GM18909 (cell line): Measurements from ENCODE around the gene CFAP54.

Experiments used
- ATAC-seq: cut with Tn5 transposase; IDR thresholded peaks from one replicate; pipeline ENCODE4 v1.9.1; 2021; ENCODE audit warnings: mild to moderate bottlenecking; ENCODE audit not compliant: unreplicated experiment, poor library complexity

Gene CFAP54

DNA sequence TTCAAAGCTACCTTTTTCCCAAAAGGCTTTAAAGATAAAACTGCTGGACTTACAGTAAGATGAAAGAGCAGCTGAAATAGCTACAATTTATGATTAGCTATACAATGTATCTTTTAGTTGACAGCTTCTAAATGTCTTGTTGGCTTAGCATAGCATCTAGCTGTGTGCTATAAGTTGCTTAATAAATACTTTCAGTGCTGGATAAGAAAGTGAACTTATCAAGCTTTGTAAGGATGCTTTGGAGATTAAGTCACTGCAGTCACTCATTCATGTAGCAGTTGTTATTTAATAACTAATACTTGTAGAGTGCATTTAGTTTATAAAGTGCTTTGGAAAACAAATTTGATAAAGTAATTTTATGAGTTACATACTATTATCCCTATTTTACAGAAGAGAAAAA, 14.6 kb downstream of the CFAP54 start:
- ATAC-seq, result no peak

DNA sequence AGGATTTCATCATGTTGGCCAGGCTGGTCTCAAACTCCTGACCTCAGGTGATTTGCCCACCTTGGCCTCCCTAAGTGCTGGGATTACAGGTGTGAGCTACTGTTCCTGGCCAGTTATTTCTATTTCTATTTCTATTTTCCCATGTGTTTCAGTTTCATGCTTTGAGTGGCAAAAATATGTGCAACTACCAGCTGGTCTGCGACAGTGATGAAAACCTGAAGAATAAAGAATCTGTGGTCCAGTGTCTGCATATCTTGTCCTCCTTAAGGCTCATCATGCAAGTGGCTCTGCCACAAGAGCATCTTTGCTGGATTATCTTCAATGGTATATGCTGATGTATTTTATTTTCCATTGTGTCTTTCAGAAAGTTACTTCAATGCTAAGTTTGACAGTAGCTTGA, 17.4 kb downstream of the CFAP54 start:
- ATAC-seq, result no peak

- ATAC-seq, result no peak
Measured at GRCh38 chr12:96510306-96510764, 21.0 kb downstream of the CFAP54 start.

DNA sequence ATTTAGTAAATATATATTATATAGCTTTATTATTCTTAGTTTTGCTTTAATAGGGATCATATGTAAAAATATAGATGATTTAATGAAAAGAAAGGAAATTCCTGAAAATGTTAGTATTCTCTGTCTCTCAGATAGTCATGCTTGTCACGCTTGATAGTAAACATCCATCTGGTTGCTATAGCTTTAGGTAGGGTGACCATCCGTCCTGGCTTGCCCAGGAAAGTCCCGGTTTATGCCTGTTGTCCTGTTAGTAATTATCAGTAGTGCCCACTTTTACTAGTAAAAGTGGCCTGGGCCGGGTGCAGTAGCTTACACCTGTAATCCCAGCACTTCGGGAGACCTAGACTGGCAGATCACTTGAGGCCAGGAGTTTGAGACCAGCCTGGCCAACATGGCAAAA, 23.8 kb downstream of the CFAP54 start:
- ATAC-seq, result no peak

DNA sequence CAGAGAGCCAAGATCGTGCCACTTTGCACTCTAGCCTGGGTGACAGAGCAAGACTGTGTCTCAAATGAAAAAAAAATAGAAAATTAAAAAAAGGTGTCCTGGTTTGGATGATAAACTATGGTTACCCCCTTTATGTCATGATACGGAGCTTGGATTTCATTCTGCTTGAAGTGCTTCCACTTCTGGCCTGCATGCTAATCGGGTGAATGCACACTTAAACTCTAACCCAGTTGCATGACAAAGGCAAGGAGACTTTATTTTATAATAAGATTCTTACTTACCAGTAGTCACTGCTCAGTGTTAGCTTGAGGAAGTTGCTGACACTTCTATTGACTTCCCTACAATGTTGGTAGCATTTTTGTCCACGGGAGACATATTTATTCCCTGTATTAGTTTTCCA, 24.3 kb downstream of the CFAP54 start:
- no peak for ATAC-seq

GRCh38 chr12:96514328-96514727, 25.0 kb downstream of the CFAP54 start:
- peak; percentile 82 for ATAC-seq

DNA sequence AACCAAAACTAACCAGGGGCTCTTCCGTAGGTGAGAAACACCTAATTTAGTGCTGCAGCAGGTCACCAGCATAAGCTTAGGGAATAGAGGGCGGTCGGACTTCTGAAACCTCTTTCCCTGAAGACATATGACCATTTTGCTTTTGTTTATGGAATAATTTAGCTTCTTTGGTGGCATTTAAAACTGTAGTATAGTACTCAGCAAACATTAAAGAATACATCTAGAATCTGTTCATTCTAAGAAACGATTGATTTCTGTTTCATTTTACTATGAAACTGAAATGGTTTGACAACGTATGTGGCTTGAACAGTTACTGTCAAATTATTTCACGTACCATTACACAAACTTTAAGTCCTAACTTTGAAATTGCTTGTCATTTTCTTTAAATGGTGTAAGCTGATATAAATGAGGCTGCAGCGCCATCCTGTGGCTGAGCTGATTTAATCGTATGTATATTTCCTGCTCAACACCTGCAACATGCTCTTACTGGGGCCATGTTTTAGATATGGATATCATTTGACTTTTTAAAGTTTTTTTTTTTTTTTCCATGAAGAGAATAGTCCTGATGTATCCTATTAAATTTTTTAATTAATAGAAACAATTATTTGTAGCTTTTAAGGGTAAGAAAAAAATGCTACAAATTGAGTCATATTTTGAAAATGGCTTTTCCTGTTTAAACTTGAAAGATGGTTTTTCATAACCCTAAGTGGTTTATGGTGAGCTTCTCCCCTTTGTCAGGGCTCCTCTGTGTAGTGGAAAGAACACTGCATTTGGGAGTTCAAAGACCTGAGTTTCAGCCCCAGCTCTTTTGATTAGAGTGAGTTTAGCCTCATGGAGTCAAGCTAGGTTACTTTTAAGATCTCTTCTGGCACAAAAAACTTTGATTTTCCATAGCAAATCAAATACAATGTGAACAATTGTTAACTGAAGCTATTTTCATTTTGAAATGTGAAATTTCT, 27.4 kb downstream of the CFAP54 start:
- ATAC-seq, result peak; percentile 67

- ATAC-seq, result no peak
Measured at GRCh38 chr12:96520767-96521166, 31.4 kb downstream of the CFAP54 start.

DNA sequence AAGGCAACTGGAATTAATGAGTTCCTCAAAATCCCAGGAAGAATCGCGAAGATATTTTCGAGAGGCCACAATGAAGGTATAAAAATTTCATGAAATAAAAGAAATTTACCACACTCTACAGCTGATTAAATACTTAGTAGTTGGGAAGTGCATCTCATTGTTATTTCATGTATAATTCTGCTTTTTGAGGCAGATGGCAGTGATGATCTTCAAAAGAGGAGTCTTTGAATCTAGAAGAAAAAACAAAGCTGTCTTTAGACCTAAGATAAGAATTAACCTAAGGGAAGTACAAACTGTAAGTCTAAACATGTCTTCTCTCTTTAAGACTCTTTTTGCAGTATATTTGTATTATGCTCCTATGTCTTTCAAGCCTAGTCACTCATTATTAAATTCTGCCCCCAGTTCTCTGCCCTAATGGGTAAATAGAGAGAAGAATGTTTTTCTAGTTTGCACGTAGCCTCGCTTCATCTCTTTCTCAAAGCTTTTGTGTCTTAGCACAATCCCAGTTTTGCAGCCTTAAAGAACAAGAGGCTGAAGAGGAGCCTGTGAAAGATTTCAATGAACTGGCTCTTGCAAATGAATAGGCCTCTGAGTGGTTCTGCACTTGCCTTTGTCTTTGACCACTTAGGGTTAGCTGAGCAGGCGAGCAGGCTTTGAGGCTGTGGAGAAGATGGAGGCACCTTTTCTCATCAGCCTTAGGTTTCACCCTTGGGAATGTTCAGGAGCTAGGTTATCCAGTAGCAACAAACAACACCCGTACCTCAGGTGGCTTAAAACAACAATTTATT, 32.7 kb downstream of the CFAP54 start:
- ATAC-seq, result no peak

DNA sequence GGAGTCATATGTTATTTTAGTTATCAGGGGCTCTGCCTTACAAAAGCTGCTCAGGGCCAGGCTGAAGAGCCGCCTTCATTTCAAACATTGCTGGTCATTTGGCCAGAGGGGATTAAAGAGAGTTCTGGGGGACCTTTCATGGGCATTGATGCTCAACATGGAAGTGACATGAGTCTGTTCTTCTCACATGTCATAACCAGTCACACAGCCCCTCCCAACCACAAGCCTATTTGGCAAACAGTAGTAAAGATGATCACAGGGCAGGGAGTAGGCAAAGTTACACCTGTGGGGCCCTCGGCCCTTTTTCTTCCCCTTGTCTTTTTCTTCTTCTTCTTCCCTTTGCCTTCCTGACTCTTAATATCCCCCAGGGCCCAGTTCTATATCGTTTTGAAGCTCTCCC, 33.3 kb downstream of the CFAP54 start:
- ATAC-seq, result no peak

- ATAC-seq, result no peak
Measured at GRCh38 chr12:96526110-96526509, 36.7 kb downstream of the CFAP54 start.

DNA sequence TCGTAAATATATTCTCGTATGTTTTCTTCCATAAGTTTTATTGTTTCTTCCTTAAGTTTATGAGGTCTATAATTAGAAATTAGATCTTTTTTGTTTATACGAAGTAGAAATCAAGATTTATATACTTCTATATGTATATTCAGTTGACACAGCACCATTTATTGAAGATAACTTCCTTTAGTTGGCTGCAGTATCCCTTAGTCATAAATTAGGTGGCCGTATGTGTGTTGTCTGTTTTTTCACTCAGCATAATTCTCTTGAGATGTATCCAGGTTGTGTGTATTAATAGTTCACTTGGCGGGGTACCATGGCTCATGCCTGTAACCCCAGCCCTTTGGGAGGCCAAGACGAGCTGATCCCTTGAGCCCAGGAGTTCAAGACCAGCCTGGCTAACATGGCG, 40.5 kb downstream of the CFAP54 start:
- ATAC-seq, result no peak

GRCh38 chr12:96534339-96534738, 45.0 kb downstream of the CFAP54 start:
- no peak for ATAC-seq

DNA sequence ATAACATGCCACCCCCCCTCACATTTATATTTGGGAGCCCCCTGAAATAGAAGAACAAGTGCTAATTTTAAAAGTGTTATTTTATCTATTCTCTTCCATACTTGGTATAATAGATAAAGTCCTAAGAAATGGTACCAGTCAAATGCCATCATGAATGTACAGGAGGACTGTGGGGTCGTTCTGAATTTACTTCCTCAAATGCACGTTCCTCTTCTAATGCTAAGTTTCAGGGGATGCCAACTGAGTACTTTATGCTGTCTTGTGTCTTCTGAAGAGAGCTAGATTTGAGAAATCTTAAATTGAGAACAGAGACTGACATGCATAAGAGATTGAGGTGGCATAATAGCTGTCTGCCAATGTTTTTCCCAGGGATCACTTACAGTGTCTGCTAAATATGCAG, 59.0 kb downstream of the CFAP54 start:
- ATAC-seq, result no peak

DNA sequence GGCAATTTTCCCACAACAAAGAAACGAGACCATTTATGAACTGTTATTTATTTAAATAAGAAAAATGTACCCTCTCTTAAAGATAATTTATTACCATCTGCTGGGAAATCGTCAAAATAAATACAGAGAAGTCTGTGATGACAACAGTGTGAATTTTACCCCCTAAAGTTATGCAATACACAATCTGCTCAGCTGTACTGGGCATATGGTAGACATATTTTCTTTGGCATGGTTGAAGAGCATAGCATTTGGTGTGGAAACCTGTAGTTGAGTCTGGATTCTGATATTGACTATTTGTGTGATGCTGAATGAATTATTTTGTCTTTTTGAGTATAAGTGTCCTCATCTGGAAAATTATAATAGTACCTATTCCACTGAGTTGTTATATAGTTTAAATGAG, 60.0 kb downstream of the CFAP54 start:
- no peak for ATAC-seq

GRCh38 chr12:96570579-96570978, 81.2 kb downstream of the CFAP54 start:
- ATAC-seq, result peak; percentile 30

DNA sequence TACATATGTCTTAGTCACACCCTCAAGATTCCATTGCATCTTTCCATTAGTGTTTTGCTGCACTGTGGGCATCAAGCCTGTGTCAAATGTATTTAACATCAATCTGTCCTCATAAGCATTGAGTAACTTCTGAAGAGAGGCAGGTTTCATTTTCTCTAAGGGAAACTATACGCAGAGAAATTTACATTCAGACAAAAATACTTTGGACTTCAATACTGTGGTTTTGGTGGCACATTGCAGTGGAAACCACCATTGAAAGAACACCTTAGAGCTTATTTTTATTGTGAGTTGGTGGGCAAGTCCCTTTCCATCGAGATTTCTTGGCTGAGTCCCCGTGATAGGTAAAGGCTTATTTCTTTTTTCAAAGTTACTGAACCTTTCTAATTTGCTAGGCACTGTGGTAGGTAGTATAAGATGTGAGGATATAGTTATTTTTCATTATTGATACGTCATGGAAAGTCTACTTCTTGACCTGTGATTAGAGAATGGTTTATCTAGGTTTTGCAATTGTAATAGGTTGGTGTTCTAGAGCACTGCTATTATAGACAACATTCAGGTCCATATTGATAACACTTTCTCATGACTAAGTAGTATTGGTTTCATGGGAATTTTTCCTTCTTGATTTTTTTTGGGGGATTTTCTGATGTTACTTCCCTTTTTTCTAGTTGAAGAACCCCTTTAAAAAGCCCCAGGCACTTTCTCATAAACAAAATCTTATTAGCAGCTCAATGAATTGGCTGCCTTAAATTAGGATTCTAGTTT, 81.9 kb downstream of the CFAP54 start:
- ATAC-seq, result peak; percentile 90

DNA sequence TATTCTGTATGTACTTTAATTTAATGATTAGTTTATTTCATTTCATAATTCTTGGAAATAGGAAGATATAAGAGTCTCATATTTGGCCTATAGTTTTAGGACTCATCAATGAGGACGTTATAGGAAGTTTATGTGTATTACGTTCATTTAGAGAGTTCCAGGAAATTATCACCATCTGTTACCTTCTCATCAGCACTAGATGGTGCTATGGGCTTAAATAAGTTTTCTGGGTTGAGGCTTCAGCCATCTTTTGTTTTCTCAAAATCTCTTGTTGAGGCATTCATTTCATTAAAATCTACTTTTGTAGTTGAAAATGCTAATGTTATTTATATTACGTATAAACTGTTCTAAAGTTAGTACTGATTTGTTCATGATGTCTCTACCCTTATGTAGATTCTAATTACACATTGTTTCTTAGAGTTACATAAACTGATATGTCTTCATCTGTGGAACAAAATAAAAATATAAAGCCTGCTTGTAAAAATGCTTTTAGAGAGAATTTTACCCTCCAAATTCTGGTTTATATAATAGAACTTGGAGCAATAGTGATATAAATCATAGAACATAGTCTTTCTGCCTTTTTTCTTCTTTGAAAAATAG, 89.2 kb downstream of the CFAP54 start:
- ATAC-seq, result peak; percentile 97

- no peak for ATAC-seq
Measured at GRCh38 chr12:96585977-96586376, 96.6 kb downstream of the CFAP54 start.

GRCh38 chr12:96587691-96588090, 98.3 kb downstream of the CFAP54 start:
- ATAC-seq, result no peak
